Lower leg skin (tissue), 4 donors: Measurements from ENCODE around the gene SAFB. TPM values are rescaled to one million over a fixed set of nuclear protein-coding genes. Genes with fewer than 3 reads are reported as not detected.

Experiments
- DNase-seq, 2 donors: peaks; one replicate each; pipeline ENCODE4 v3.0.0-alpha.2; 2019; ENCODE audit warnings: low spot score in 2 of 2
- H3K4me3 ChIP-seq: fragments of 200-600 bp; sonication (generic); 2 replicates; pipeline ENCODE4 v1.5.1; 2017; ENCODE audit warnings: mild to moderate bottlenecking, low read depth; ENCODE audit not compliant: poor library complexity, severe bottlenecking
- CTCF ChIP-seq, 3 donors: fragments of 450-650 bp; IDR thresholded peaks; one replicate each; pipeline ENCODE4 v1.5.1; 2016; ENCODE audit warnings: antibody characterized with exemption in 3 of 3, mild to moderate bottlenecking in 3 of 3, moderate library complexity in 2 of 3
- POLR2A ChIP-seq, 2 donors: fragments of 450-650 bp; IDR thresholded peaks; one replicate each; pipeline ENCODE4 v1.6.1; 2016 to 2017; ENCODE audit warnings: antibody characterized with exemption in 2 of 2, mild to moderate bottlenecking in 1 of 2, moderate library complexity in 1 of 2
- WGBS, 2 donors: methylation state at CpG; one replicate each; pipeline ENCODE4 v1.1.5; 2018; 5-methylcytosine and 5-hydroxymethylcytosine counted together
- intact Hi-C: fragments of 100-400 bp; cut with DNase I; formaldehyde crosslinking; loops from one replicate; pipeline ENCODE4 v1.15.0; 2023; ENCODE audit warnings: low total_unique reads
- total RNA-seq, 4 donors: library from RNA; depleted of rRNA; stranded (reverse); fragments of >200 nt; gene quantifications; one replicate each; pipeline ENCODE4 v1.1.0, GENCODE V29; 2016

The SAFB gene
- total RNA-seq, 4 donors from 2014 or later, result 41.6 to 136 (median 80.4) TPM

DNA sequence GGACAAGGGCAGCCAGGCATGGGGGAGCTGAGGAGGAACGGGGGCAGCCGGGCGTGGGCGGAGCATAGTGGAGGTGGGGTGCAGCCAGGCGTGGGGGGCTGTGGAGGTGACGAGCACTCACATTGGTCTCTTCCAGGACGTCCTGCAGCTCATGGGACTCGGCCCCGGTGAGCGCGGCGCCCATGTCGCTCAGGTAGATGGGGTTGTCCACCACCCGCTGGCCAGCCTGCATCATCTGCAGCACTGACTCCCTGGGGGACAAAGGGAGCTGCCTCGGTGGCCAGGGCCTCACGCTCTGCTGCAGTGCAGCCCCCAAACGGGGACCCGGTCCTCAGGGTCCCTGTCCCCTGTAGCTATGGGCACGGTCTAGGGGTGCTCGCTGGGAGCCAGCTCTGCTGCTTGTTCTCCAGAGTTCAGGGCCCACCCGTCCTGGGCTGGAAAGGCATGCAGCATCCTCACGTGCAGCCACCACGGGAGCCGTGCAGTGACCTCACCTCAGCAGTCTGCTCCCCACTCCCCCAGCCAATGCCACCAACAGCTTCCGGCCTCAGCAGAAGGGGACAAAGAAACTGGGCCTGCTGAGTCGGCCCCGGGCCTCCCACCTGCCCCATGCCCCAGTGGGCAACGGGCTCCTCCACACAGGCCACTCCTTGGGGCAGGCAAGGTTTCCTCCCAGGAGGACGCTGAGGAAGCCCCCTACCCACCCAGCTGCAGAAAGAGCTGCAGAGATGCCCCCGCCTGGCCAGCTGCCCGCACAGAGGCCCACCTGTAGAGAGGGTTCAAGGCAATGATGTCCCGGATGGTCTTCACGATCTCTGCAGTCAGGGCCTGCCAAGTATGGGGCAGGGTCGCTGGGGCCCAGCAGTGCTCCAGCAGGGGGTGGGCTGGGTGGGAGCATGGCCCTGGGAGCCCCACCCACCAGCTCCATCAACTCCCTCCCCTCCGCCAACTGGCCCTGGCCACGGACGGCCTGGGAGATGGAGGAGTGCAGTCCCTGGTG lies 85.0 kb downstream of the SAFB start:
- TF ChIP-seq CTCF (IDR thresholded peaks at IDR 0.05) (no peak), POLR2A (IDR thresholded peaks at IDR 0.05) (no peak)
- no peak for DNase-seq
- intact Hi-C loops, result no loop called here
- H3K4me3 ChIP-seq, result no peak overlapping the region
- 92 to 93% methylated on average over 16 to 32 of the region's 37 CpGs for WGBS, 2 donors

DNA sequence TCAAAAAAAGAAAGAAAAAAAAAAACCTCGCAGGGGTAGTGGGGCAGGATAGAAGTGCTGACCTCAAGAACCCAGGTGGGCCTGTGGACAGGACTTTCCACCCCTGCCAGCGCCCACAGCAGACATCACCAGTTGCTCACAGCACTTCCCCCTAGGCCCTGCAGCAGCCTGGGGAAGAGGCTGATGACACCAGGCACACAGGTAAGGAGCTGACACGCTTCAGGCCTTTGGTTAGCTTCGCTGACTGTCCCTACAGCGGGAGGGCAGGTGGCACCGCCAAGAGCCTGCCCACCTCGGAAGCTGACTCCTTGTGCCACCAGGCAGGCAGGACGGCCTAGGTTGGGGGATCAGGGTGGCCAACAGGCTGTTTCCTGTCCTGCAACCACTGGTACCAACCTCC lies 88.1 kb downstream of the SAFB start:
- TF ChIP-seq POLR2A (IDR thresholded peaks at IDR 0.05), result no peak
- TF ChIP-seq CTCF (IDR thresholded peaks at IDR 0.05), result no peak
- WGBS, 2 donors, result 94 to 96% methylated on average over 8 of the region's 8 CpGs
- intact Hi-C loops, result no loop called here
- DNase-seq, result no peak
- H3K4me3 ChIP-seq, result no peak overlapping the region

DNA sequence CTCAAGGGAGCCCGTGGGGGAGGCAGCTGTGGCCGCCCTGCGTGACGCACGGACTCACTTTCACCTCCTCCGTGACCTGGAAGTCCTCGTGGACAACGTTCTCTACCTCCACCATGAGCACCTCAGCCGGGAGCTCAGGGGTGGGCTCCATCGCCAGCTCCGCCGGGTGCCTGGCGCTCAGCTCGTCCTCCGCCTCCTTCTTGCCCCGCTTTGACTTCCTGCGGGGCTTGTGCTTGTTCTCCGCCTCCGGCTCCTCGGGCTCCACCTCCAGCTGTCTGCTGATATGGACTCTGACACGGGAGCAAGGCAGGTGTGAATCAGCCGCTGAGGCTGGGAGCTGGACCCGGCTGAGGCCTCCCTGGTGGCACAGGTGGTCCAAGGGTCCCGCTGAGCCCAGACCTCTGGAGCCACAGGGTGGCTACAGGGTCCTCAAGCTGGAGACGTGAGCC lies 88.9 kb downstream of the SAFB start:
- TF ChIP-seq POLR2A (IDR thresholded peaks at IDR 0.05) (no peak), CTCF (IDR thresholded peaks at IDR 0.05) (no peak)
- intact Hi-C loops, result no loop called here
- WGBS, 2 donors, result 89% methylated on average over 21 to 25 of the region's 25 CpGs
- H3K4me3 ChIP-seq, result no peak overlapping the region
- no peak for DNase-seq

- no peak for DNase-seq
- 94% methylated on average over 9 of the region's 9 CpGs for WGBS, 2 donors
- TF ChIP-seq POLR2A (IDR thresholded peaks at IDR 0.05) (no peak), CTCF (IDR thresholded peaks at IDR 0.05) (no peak)
- intact Hi-C loops, result no loop called here
- no peak overlapping the region for H3K4me3 ChIP-seq
These were observed 90.3 kb downstream of the SAFB start for GRCh38 chr19:5713228-5713627.

- DNase-seq, result no peak
- H3K4me3 ChIP-seq, result no peak overlapping the region
- WGBS, 2 donors, result 79 to 84% methylated on average over 10 of the region's 10 CpGs
- intact Hi-C loops, result no loop called here
- TF ChIP-seq POLR2A (IDR thresholded peaks at IDR 0.05) (no peak), CTCF (IDR thresholded peaks at IDR 0.05) (no peak)
These were observed 91.9 kb downstream of the SAFB start for GRCh38 chr19:5714816-5715215.
